ENCODE data around the gene MACROD2.

Gene MACROD2

GRCh38 chr20:14800707-14801425, 805.5 kb downstream of the MACROD2 start:
- DNase-seq (ENCODE audit: low read depth, low spot score): no peak

DNA sequence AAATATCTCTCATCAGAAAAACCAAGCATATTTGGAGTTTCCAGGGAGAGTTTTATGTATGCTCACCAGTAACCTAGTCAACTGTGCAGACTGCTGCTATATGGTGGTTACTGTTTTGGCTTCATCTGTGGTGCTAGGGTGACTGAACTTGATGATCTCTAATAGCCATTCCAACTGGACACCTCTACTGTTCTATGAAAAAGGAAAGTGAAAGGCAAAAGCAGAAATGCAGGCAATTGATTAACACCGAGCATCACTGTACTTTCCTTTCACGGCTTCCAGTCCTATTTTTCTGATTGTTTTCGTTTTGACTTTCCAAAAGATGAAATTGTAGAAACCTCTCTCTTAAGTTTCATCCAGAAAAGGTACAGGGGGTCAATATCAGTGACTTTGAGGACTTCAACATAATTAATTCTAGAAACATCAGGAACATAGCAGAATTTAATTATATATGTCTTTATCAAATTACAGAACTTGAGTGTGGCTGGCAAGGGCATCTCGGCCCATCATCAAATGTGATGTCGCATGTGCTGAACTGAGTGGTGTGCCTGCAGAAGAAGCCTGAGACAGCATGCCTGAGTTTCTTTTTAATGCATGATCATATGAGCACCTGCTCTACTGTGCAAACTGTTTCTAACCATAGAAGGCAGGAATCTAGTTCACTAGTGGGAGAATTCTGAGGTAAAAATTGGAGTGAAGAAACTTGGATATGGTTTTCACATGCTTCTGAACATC, 806.4 kb downstream of the MACROD2 start:
- DNase-seq (ENCODE audit: low read depth, low spot score): no peak

- DNase-seq (ENCODE audit: low read depth, low spot score): no peak
These were observed 811.9 kb downstream of the MACROD2 start for GRCh38 chr20:14807224-14807623.

- no peak for DNase-seq (ENCODE audit: low read depth, low spot score)
These were observed 820.0 kb downstream of the MACROD2 start for GRCh38 chr20:14815340-14815739.

GRCh38 chr20:14816471-14816870, 821.2 kb downstream of the MACROD2 start:
- no peak for DNase-seq (ENCODE audit: low read depth, low spot score)

DNA sequence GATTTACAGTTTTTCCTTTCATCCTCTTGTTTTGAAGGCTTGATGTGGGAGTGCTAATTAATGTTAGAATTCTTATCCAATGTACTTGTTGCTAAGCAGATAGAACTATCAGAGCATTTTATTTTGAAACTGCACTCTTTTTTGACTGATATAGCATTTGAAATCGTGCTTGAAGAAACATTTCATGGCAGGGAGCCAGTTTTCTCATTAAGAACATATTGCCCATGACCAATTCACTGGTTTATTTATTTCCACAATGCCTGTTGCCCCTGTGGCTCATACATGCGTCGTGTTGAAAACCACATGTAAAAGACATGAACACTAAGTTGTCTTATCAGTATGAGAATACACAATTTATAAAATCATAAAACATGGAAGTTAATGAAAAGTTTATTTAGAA, 821.8 kb downstream of the MACROD2 start:
- DNase-seq (ENCODE audit: low read depth, low spot score): no peak

- no peak for DNase-seq (ENCODE audit: low read depth, low spot score)
These were observed 825.5 kb downstream of the MACROD2 start for GRCh38 chr20:14820771-14821170.

- DNase-seq (ENCODE audit: low read depth, low spot score): no peak
These were observed 825.9 kb downstream of the MACROD2 start for GRCh38 chr20:14821251-14821650.

GRCh38 chr20:14824996-14825395, 829.7 kb downstream of the MACROD2 start:
- no peak for DNase-seq (ENCODE audit: low read depth, low spot score)

DNA sequence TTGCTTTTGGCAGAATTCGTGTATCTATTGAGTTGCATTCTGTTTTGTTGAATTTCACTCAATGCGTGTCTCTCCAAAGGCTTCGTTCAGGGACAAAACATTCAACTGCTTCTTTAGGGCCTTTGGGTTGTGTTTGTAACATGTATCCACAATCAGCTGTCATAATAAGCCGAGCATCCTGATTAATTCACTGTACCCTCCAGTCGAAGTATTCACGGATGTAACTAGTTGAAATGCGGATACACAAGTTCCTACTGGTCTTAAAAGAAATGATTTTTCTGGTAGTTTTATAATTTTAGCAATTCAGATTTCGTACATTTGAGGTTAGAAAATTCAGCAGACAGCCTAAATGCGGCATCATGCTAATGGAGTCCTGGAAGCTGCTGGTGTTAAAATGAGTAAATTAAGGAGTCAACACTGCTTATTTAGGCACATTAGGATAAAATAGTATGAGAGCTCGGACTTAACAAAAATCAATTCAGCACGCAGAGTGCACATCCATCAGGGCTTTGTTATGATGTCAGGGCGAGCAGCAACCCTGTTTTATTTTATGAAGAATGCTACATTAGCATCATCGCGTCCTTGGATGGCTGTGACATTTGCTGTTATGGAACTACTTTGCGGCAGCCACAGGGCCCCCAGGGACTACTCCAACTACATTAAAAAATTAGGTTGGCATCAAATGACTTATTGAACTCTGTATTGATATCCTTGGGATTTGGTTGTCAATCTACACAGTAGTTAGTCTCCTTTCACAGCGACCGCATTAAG, 831.4 kb downstream of the MACROD2 start:
- no peak for DNase-seq (ENCODE audit: low read depth, low spot score)

DNA sequence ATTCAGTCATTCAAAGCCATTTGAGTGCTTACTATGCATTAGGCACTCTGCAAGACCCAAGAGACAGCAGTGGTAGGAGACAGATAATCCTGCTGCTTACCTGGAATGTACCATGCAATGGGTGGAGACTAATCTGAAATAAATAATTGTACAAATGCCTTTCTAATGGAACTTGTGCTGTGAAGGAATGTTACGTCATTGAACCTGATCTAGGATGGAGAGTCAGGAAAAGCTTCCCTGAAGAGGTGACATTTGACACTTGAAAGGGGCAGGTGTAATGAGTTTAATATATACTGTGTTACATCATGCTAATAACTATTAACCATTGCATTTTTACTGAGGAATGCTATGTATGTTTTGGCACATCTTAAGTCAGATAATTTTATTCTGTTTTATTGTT, 833.1 kb downstream of the MACROD2 start:
- no peak for DNase-seq (ENCODE audit: low read depth, low spot score)

GRCh38 chr20:14829906-14830305, 834.6 kb downstream of the MACROD2 start:
- no peak for DNase-seq (ENCODE audit: low read depth, low spot score)

DNA sequence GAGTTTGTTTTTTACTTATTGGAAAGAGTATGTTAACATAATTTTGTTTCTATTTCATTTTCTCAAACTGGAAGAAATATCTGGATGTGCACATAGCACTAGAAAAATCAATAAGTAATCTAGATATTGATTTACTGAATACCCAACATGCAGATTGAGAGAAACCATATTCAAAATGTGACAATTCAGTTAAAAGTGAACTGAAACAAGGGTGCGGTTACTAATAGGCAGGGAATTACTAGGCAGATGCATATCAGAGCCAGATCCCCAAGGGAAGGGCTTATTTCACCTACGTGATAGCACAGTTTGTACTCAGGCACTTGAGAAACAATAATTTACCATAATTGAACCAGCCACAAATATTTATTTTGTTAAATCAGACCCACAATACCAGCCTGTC, 835.1 kb downstream of the MACROD2 start:
- DNase-seq (ENCODE audit: low read depth, low spot score): no peak

- DNase-seq (ENCODE audit: low read depth, low spot score): no peak
These were observed 835.6 kb downstream of the MACROD2 start for GRCh38 chr20:14830899-14831298.

- no peak for DNase-seq (ENCODE audit: low read depth, low spot score)
These were observed 837.3 kb downstream of the MACROD2 start for GRCh38 chr20:14832630-14833029.

DNA sequence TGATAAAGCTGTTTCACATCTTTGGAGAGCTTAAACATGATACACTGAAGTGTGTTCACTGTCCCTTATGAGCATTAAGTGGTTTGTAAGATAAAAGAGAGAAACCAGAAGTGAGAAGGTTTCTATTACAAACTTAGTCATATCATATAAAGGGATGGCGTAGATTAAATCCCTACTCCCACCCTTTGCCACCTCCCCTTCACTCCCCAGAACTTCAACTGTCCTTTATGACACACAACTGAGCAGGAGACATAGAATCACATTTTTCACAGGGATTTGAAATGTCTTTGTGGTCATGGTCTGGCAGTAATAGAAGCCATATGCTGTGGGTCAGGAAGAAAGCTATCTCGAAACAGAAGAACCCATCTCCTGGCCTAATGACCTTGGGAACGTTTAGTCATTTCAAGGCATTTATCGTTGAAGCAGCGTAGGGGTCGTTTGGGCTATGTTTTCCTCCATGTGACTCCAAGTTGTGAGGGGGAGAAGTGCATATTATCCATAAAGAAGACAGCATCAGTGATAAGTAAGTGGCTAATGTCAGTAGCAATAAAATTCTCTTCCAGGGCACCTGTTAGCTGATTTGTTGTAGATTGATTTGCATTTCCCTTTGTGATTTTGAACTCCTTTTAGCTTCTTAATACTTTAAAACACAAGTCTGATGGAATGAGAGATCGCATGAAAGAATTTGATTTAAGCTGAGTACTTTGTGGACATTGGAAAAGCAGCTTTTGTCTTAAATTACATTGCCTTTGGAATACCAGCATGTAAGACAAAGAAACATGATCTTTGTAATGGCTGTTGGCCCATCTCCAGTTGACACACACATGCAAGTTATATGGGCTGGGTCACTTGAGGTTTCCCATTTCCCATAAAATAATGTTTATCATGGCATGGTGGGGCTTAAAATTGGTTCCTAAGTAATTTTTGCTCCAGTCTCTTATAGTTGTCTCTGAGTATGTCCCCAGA, 843.6 kb downstream of the MACROD2 start:
- no peak for DNase-seq (ENCODE audit: low read depth, low spot score)

DNA sequence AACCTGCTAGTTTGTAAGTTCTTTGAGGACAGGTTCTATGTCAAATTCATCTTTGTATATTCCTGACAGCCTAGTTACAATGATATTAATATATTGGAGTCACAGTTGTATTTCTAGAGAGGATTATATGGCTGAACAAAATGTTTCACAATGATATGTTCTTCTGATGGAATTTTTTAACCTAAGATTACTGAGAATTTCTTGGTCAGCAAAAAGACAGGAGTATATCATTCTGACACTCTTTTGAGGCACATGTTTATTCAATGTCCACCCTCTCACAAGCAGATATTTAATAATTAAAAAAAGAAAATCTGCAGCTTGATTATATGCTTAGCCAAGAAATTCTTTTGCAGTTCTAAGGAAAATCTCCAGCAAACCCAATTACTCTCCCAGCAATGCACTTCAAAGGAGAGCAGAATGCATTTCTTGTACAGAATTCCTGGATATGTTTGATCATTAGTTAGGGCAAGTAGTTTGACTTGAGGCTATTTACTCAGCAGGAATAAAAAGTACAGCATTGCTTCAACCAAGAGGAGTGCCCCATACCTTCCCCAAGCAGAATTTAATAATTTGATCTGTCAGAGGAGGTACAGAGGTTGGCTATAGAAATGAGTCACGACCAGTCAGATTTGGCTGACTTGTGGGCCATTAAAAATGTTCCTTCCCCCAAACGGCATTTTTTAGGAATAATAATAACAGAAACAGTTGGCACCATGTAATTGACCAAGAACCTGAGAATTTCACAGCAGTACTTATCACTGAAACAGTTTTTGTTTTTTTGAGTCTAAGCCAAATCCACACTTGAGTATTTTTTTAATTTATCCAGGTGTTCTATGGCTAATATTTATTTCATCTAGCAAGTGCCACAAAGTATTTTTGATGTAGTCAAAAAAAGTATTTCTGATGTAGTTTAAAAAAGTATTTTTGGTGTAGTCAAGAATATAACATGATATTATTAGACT, 850.2 kb downstream of the MACROD2 start:
- no peak for DNase-seq (ENCODE audit: low read depth, low spot score)

DNA sequence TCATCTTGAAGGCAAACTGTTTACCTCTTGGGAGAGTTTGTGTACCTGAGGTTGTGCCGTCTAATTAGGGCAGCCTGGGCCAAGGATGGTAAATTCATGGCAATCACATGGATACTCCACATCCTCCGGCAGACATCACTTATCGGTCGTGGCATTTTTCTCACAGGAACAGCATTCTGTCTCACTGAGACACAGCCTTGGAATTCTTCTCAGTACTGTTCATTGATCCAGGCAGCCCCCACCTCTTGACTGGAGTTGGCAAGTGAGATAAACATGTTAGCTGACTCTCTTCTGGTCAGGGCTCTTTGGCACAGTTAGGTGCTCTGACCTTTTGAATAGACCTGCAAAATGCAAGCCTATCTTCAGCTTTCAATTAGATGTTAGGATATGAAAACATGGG, 853.5 kb downstream of the MACROD2 start:
- no peak for DNase-seq (ENCODE audit: low read depth, low spot score)

GRCh38 chr20:14853079-14853478, 857.8 kb downstream of the MACROD2 start:
- no peak for DNase-seq (ENCODE audit: low read depth, low spot score)

DNA sequence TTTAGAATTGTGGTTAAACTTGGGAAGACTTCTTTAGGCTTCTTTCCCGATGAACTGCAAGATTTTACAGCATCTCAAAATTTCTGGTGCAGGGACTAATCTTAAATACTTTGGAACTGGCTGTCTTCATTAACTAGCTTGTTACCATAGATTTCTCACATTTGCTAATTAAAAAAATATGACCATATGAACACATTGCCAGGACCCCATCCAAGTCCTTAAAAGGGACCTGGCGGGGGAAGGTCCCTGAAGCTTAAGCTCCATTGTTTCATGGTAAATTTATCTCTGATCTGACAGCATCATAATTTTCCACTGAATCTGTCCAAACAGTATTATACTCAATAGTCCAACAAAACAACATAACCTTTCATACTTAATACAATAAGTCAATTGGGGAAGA, 859.9 kb downstream of the MACROD2 start:
- DNase-seq (ENCODE audit: low read depth, low spot score): no peak
